MM.1S (cell line): ENCODE data around the gene THADA.

ENCODE experiments used
- DNase-seq: peaks from one replicate; pipeline ENCODE4 v3.0.0-alpha.2; 2015
- H2AFZ ChIP-seq: fragments of 300-600 bp; sonication (generic); 2 replicates; pipeline ENCODE4 v1.6.0; 2016; ENCODE audit warnings: antibody characterized with exemption, low read length
- H3F3A ChIP-seq: fragments of 300-600 bp; sonication (generic); 2 replicates; pipeline ENCODE4 v1.6.1; 2016; ENCODE audit warnings: mild to moderate bottlenecking, antibody characterized with exemption, low read length, moderate library complexity, mixed read lengths; ENCODE audit not compliant: insufficient read depth
- H3K27ac ChIP-seq: fragments of 300-600 bp; sonication (generic); 2 replicates; pipeline ENCODE4 v1.5.1; 2016; ENCODE audit warnings: mild to moderate bottlenecking, low read length
- H3K27me3 ChIP-seq: fragments of 300-600 bp; sonication (generic); replicated peaks from 2 replicates; pipeline ENCODE4 v1.6.0; 2016; ENCODE audit warnings: low read length; ENCODE audit not compliant: insufficient read depth
- H3K36me3 ChIP-seq: fragments of 300-600 bp; sonication (generic); replicated peaks from 2 replicates; pipeline ENCODE4 v1.6.1; 2016; ENCODE audit warnings: mild to moderate bottlenecking, low read length, mixed read lengths; ENCODE audit not compliant: insufficient read depth
- H3K4me1 ChIP-seq: fragments of 300-600 bp; sonication (generic); 2 replicates; pipeline ENCODE4 v1.6.1; 2016; ENCODE audit warnings: low read length, mixed read lengths
- H3K4me2 ChIP-seq: fragments of 300-600 bp; sonication (generic); 2 replicates; pipeline ENCODE4 v1.6.0; 2016; ENCODE audit warnings: low read depth, low read length
- H3K4me3 ChIP-seq: fragments of 300-600 bp; sonication (generic); 2 replicates; pipeline ENCODE4 v1.5.1; 2016; ENCODE audit warnings: low read length, mixed read lengths
- H3K79me2 ChIP-seq: fragments of 300-600 bp; sonication (generic); 2 replicates; pipeline ENCODE4 v1.6.1; 2016; ENCODE audit warnings: mixed run types, low read length, mixed read lengths
- H3K9ac ChIP-seq: fragments of 300-600 bp; sonication (generic); 2 replicates; pipeline ENCODE4 v1.6.1; 2016; ENCODE audit warnings: low read length, mixed read lengths
- H3K9me2 ChIP-seq: fragments of 300-600 bp; sonication (generic); replicated peaks from 2 replicates; pipeline ENCODE4 v1.6.1; 2016; ENCODE audit warnings: mild to moderate bottlenecking, low read length, mixed read lengths; ENCODE audit not compliant: insufficient read depth
- H3K9me3 ChIP-seq: fragments of 300-600 bp; sonication (generic); replicated peaks from 2 replicates; pipeline ENCODE4 v1.6.1; 2016; ENCODE audit warnings: mild to moderate bottlenecking, low read length, mixed read lengths; ENCODE audit not compliant: insufficient read depth
- H4K20me1 ChIP-seq: fragments of 300-600 bp; sonication (generic); 2 replicates; pipeline ENCODE4 v1.6.1; 2016; ENCODE audit warnings: mild to moderate bottlenecking, low read length, moderate library complexity, mixed read lengths; ENCODE audit not compliant: insufficient read depth
- EZH2 ChIP-seq: fragments of 300-600 bp; sonication (generic); optimal IDR thresholded peaks from 2 replicates; pipeline ENCODE3; 2017; ENCODE audit warnings: low read depth, mild to moderate bottlenecking, antibody characterized with exemption, low read length, mixed read lengths
- EZH2phosphoT487 ChIP-seq: fragments of 300-600 bp; sonication (generic); IDR thresholded peaks from 2 replicates; pipeline ENCODE4 v1.6.1; 2018; ENCODE audit warnings: antibody characterized with exemption, low read length
- TF ChIP-seq, protein P1 (sequence below): fragments of 300-600 bp; sonication (generic); IDR thresholded peaks from 2 replicates; pipeline ENCODE4 v1.5.1; 2016; ENCODE audit warnings: antibody characterized with exemption, low read length, mixed read lengths

THADA gene

GRCh38 chr2:43210467-43211303 is 385.2 kb downstream of the THADA start:
- Histone ChIP-seq H3F3A (no peaks in the 10 kb centered on the region; the same call in 1 of the 2 replicates), H3K9me2 (no peaks in the 10 kb centered on the region), H3K9ac (no peak overlapping the region), H3K27me3 (no peaks in the 10 kb centered on the region), H3K9me3 (no peaks in the 10 kb centered on the region), H3K79me2 (no peaks in the 10 kb centered on the region), H2AFZ (no peak overlapping the region), H3K4me3 (no peak overlapping the region), H3K27ac (no peak overlapping the region), H3K4me2 (no peak overlapping the region), H3K36me3 (no peaks in the 10 kb centered on the region), H3K4me1 (no peaks in the 10 kb centered on the region), H4K20me1 (no peaks in the 10 kb centered on the region)
- no peak for TF ChIP-seq EZH2phosphoT487
- TF ChIP-seq, protein P1, sequence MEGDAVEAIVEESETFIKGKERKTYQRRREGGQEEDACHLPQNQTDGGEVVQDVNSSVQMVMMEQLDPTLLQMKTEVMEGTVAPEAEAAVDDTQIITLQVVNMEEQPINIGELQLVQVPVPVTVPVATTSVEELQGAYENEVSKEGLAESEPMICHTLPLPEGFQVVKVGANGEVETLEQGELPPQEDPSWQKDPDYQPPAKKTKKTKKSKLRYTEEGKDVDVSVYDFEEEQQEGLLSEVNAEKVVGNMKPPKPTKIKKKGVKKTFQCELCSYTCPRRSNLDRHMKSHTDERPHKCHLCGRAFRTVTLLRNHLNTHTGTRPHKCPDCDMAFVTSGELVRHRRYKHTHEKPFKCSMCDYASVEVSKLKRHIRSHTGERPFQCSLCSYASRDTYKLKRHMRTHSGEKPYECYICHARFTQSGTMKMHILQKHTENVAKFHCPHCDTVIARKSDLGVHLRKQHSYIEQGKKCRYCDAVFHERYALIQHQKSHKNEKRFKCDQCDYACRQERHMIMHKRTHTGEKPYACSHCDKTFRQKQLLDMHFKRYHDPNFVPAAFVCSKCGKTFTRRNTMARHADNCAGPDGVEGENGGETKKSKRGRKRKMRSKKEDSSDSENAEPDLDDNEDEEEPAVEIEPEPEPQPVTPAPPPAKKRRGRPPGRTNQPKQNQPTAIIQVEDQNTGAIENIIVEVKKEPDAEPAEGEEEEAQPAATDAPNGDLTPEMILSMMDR, result no peak
- TF ChIP-seq EZH2, result no peak
- DNase-seq, result no peak

- no peaks in the 10 kb centered on the region for H3K79me2 ChIP-seq
- H3K4me2 ChIP-seq, result no peak overlapping the region
- H3K9ac ChIP-seq, result no peak overlapping the region
- H3K27me3 ChIP-seq, result no peaks in the 10 kb centered on the region
- no peak overlapping the region for H3K4me3 ChIP-seq
- no peak overlapping the region for H2AFZ ChIP-seq
- H3K4me1 ChIP-seq, result no peaks in the 10 kb centered on the region
- H3K9me3 ChIP-seq, result no peaks in the 10 kb centered on the region
- H4K20me1 ChIP-seq, result no peaks in the 10 kb centered on the region
- TF ChIP-seq EZH2phosphoT487, result no peak
- TF ChIP-seq, protein P1, result no peak
- TF ChIP-seq EZH2, result no peak
- H3K36me3 ChIP-seq, result no peaks in the 10 kb centered on the region
- no peaks in the 10 kb centered on the region for H3F3A ChIP-seq
- no peaks in the 10 kb centered on the region for H3K9me2 ChIP-seq
- DNase-seq, result no peak
- no peak overlapping the region for H3K27ac ChIP-seq
Observed at GRCh38 chr2:43210125-43210466, 385.7 kb downstream of the THADA start.

DNA sequence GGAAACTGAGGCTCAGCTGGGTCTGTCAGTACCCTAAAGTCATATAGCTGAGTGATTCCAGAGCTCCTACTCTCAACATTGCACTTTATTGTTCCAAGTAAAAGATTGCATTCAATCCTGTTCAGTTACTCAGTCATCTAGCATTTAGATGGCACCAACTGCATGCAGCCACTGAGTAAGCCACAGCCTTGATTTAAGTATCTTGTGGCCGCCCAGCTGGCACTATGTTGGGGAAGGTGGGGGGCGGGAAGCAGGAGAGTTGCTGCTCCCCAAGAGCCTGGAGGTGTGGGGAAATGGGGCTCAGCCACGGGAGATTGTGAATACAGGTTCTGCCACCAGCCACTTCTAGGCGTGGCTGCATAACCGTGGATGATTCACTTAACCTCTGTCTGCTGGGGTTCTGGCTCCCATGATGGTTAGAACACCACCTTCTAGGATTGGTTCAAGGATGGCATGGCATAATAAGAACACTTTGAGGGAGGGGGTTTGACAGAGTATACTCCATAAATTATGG is 386.6 kb downstream of the THADA start:
- Histone ChIP-seq H3K9ac (no peak overlapping the region), H3F3A (no peaks in the 10 kb centered on the region), H3K9me3 (no peaks in the 10 kb centered on the region), H3K27ac (no peak overlapping the region), H3K9me2 (no peaks in the 10 kb centered on the region), H3K4me2 (no peak overlapping the region), H3K79me2 (no peaks in the 10 kb centered on the region), H2AFZ (no peak overlapping the region), H3K4me3 (no peak overlapping the region), H3K36me3 (no peaks in the 10 kb centered on the region), H3K4me1 (no peaks in the 10 kb centered on the region), H3K27me3 (no peaks in the 10 kb centered on the region), H4K20me1 (no peaks in the 10 kb centered on the region)
- no peak for DNase-seq
- TF ChIP-seq, protein P1, result no peak
- TF ChIP-seq EZH2, result no peak
- TF ChIP-seq EZH2phosphoT487, result no peak
